ENCODE results near the gene TOX2. TPM values are rescaled to one million over a fixed set of nuclear protein-coding genes. Genes with fewer than 3 reads are reported as not detected.

The TOX2 gene
- total RNA-seq, 1 donor from 2014 or later: 4.8 TPM

- Mint-ChIP-seq H3K4me1 (peaks cover 4% of the 10 kb centered on the region), H3K27ac (no peak overlapping the region), H3K27me3 (peaks cover 12% of the 10 kb centered on the region), H3K9me3 (no peaks in the 10 kb centered on the region), H3K36me3 (ENCODE audit: low read depth) (no peaks in the 10 kb centered on the region), H3K4me3 (no peak overlapping the region)
- ATAC-seq (ENCODE audit: low read depth) (no peak), DNase-seq (no peak)
- ChIA-PET CTCF (no interaction called here), POLR2A (no interaction called here)
- intact Hi-C loops (cut with micrococcal nuclease): no loop called here
- no peak for TF ChIP-seq CTCF (IDR thresholded peaks at IDR 0.05)
Measured at GRCh38 chr20:44004306-44004915, 89.8 kb downstream of the TOX2 start.

GRCh38 chr20:44005661-44006060 lies 91.0 kb downstream of the TOX2 start:
- Mint-ChIP-seq H3K27ac (no peak overlapping the region), H3K4me3 (no peak overlapping the region), H3K36me3 (ENCODE audit: low read depth) (no peaks in the 10 kb centered on the region), H3K4me1 (peaks cover 4% of the 10 kb centered on the region), H3K27me3 (peaks cover 4% of the 10 kb centered on the region), H3K9me3 (no peaks in the 10 kb centered on the region)
- ChIA-PET CTCF (no interaction called here), POLR2A (no interaction called here)
- no peak for DNase-seq
- TF ChIP-seq CTCF (IDR thresholded peaks at IDR 0.05): no peak
- intact Hi-C loops (cut with micrococcal nuclease): no loop called here
- ATAC-seq (ENCODE audit: low read depth): no peak

- TF ChIP-seq CTCF (IDR thresholded peaks at IDR 0.05): no peak
- CTCF ChIA-PET: no interaction called here
- Mint-ChIP-seq H3K4me3 (no peak overlapping the region), H3K9me3 (no peaks in the 10 kb centered on the region), H3K27ac (no peak overlapping the region), H3K27me3 (peaks cover 2% of the 10 kb centered on the region), H3K36me3 (ENCODE audit: low read depth) (no peaks in the 10 kb centered on the region), H3K4me1 (peaks cover 4% of the 10 kb centered on the region)
- DNase-seq (no peak), ATAC-seq (ENCODE audit: low read depth) (no peak)
- intact Hi-C loops (cut with micrococcal nuclease): no loop called here
- POLR2A ChIA-PET: no interaction called here
Measured at GRCh38 chr20:44006126-44006525, 91.5 kb downstream of the TOX2 start.

- ChIA-PET CTCF (no interaction called here), POLR2A (no interaction called here)
- H3K36me3 Mint-ChIP-seq (ENCODE audit: low read depth): no peaks in the 10 kb centered on the region
- intact Hi-C loops (cut with micrococcal nuclease): no loop called here
- DNase-seq (no peak), ATAC-seq (ENCODE audit: low read depth) (no peak)
- H3K9me3 Mint-ChIP-seq: no peaks in the 10 kb centered on the region
- no peak overlapping the region for H3K4me3 Mint-ChIP-seq
- H3K4me1 Mint-ChIP-seq: peaks cover 4% of the 10 kb centered on the region
- H3K27me3 Mint-ChIP-seq: peaks cover 2% of the 10 kb centered on the region
- TF ChIP-seq CTCF (IDR thresholded peaks at IDR 0.05): no peak
- no peak overlapping the region for H3K27ac Mint-ChIP-seq
Measured at GRCh38 chr20:44006578-44006977, 91.9 kb downstream of the TOX2 start.

- Mint-ChIP-seq H3K4me3 (no peak overlapping the region), H3K27me3 (no peaks in the 10 kb centered on the region)
- CTCF ChIA-PET: no interaction called here
Measured at GRCh38 chr20:44008806-44009678, 94.4 kb downstream of the TOX2 start.

More at GRCh38 chr20:44008806-44009678, 94.4 kb downstream of the TOX2 start:
- POLR2A ChIA-PET: no interaction called here
- DNase-seq: no peak
- H3K9me3 Mint-ChIP-seq: no peaks in the 10 kb centered on the region
- no peak for TF ChIP-seq CTCF (IDR thresholded peaks at IDR 0.05)
- intact Hi-C loops (cut with micrococcal nuclease): no loop called here
- H3K36me3 Mint-ChIP-seq (ENCODE audit: low read depth): no peaks in the 10 kb centered on the region
- no peak for ATAC-seq (ENCODE audit: low read depth)
- no peak overlapping the region for H3K27ac Mint-ChIP-seq
- H3K4me1 Mint-ChIP-seq: no peaks in the 10 kb centered on the region
